NCI-H1694 (cell line): ENCODE measurements around the gene FHIP1B.

Experiments
- DNase-seq: peaks from one replicate; lab custom pipeline; 2025; lab: John Stamatoyannopoulos, UW

FHIP1B gene

DNA sequence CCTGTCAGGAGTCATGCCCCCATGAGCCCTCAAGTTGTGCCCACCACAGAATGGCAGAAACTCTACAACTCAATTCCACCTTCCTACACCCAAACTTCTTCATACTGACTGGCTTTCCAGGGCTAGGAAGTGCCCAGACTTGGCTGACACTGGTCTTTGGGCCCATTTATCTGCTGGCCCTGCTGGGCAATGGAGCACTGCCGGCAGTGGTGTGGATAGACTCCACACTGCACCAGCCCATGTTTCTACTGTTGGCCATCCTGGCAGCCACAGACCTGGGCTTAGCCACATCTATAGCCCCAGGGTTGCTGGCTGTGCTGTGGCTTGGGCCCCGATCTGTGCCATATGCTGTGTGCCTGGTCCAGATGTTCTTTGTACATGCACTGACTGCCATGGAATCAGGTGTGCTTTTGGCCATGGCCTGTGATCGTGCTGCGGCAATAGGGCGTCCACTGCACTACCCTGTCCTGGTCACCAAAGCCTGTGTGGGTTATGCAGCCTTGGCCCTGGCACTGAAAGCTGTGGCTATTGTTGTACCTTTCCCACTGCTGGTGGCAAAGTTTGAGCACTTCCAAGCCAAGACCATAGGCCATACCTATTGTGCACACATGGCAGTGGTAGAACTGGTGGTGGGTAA is 35.1 kb downstream of the FHIP1B start, which contains the start of gene OR52W1:
Gene OR52W1, plus strand, starts transcription at position 51 of the 637 bp plus-strand sequence. Its CDS starts 0 bp downstream, at position 51.
- no peak for DNase-seq

DNA sequence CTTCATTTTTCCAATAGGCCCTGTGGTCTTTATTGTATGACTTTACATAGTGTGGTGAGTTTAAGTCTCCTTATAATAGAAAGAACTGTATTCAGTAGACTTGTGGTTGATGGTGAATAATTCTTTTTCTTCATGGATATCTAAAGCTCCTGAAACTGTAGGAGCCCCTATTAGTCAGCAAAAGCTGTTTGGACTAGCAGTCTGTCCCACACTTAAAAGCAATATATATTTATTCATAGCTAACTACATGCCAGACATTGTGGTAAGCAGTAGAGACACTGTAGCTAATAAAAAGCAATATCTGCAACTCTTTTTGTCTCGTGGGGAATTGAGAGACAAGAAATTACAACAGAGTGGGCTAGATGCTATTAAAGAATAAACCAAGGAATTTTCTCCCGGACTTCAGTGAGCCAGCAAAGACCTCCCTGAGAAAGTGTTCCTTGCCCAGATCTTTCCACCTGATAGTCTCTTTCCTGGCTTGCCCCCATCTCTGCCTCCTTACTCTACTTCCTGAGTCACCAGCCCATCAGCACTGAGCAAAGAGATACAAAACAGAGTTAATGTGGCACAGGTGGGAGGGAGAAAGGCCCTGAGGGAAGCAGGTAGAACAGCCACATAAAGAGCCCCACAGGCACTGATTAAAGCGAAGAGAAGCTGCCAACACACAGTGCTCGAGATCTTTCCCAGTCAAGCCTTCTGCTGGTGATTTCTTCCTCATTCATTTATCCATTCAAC is 36.8 kb downstream of the FHIP1B start:
- DNase-seq = no peak

DNA sequence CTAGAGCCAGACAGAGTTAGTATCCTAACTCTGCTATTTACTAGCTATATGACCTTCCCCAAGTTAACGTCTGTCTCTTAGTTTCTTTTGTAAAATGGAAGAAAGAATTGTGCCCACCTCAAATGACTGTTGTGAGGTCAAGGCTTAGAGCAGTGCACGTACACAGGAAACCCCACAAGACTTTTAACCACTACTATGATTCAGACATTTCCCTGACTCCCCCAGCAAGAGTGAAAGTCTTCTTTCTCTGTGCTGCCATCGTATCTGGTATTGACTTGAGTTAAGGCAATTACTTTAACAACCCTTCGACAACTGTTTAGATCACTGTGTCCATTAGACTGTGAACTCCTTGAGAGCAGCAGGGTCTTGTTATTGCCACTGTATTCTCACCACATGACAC is 38.0 kb downstream of the FHIP1B start:
- no peak for DNase-seq

DNA sequence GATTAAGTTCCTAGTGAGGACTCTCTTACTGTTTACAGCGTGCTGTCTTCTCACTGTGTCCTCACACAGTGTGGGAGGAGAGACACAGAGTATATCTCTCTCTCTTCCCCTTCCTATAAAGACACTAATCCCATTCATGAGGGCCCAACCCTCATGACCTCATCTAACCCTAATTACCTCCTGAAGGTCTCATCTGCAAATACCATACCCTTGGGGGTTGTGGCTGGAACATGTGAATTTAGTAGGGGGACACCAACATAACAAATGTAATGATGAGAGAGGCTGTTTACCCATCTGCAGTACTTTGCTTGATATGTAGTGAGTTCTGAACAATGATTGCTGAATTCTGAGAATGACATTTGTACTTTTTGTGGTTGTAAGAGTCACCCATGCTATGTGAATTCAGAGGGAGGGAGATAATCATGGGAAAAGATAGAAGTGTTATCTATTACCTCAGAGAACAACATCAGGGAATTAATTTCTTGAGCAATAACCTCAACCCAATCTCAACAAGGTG is 40.3 kb downstream of the FHIP1B start:
- no peak for DNase-seq

DNA sequence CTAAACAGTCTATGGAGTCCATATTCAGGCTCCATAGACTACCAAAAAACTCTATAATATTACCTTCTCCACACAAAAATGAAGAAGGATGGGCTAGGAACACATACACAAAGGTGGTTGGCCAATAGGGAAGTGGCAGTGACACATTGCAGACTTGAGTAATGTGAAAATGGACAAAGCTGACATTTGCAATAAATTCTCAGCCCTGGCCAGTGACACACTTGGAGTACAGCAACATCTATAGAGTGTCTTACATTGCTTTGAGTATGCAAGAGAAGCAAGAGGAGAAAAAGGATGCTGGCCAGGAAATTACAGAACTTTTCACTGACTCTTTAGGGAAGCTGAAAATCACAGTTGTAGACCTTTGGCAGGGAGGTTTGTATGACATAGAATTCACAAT is 42.7 kb downstream of the FHIP1B start:
- DNase-seq = no peak

DNA sequence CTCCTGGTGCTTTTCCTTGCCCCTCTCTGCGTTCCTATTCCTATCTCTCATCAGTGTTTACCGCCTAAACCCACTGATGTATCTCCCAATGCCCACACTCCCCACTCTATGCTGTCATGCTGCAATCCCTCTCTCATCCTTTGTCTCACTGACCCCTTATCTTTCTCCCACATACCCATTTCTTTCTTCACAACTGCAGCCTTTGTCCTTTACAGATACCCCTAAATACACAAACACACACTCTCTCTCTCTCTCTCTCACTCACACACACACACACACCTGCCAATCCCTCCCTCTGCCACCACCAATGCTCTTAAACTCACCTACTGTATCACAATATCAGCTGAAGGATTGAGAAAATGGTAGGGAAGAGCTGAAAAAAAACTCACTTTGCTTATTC is 59.0 kb downstream of the FHIP1B start:
- DNase-seq = no peak

DNA sequence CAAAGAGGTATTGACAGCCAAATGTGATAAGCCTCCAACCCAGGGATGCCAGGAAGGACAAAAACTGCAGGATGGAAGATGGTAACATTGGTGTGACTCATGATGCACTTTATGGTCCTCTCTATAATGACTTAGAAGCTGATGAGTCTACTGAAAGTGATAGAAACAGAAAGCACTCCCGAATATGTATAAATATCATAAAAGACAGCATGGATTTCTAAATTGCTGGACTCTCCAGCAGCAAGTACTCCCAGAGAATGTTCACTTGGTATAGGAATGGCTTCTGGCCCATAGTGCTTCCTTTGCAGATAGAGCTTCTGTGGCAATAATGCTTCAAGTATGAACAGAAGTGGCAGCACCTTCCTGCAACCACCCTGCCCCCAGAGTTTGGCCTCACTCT is 64.2 kb downstream of the FHIP1B start, which contains the start of gene OR52B2:
Gene OR52B2, minus strand, starts transcription at position 101 of the 400 bp plus-strand sequence. Its CDS starts 0 bp downstream, at position 101.
- no peak for DNase-seq
